GM19043 (cell line): ENCODE results near the gene SCART1.
"Not testable (repeated sequence)": the region's sequence is repeated elsewhere in the genome, so short reads cannot be mapped to it uniquely, and the experiment has no call there.

ENCODE experiments used
- ATAC-seq: cut with Tn5 transposase; IDR thresholded peaks from one replicate; pipeline ENCODE4 v1.9.1; 2021; ENCODE audit warnings: low read depth; ENCODE audit not compliant: unreplicated experiment

SCART1 gene

GRCh38 chr10:133431888-133432613 lies 21.7 kb upstream of the SCART1 start:
- not testable (repeated sequence) for ATAC-seq

- not testable (repeated sequence) for ATAC-seq
Measured at GRCh38 chr10:133432789-133433188, 21.0 kb upstream of the SCART1 start.

GRCh38 chr10:133438711-133439273 lies 15.0 kb upstream of the SCART1 start:
- no peak for ATAC-seq

GRCh38 chr10:133439517-133440461 lies 14.0 kb upstream of the SCART1 start:
- no peak for ATAC-seq

- ATAC-seq: no peak
Measured at GRCh38 chr10:133440633-133441285, 13.0 kb upstream of the SCART1 start.

GRCh38 chr10:133441356-133441755 lies 12.4 kb upstream of the SCART1 start:
- ATAC-seq: not testable (repeated sequence)

- ATAC-seq: no peak
Measured at GRCh38 chr10:133441780-133442179, 12.0 kb upstream of the SCART1 start.

GRCh38 chr10:133442191-133442966 lies 11.4 kb upstream of the SCART1 start:
- no peak for ATAC-seq

GRCh38 chr10:133442967-133443924 lies 10.5 kb upstream of the SCART1 start:
- no peak for ATAC-seq

GRCh38 chr10:133444342-133445267 lies 9.1 kb upstream of the SCART1 start:
- ATAC-seq: no peak

- ATAC-seq: no peak
Measured at GRCh38 chr10:133445268-133445732, 8.4 kb upstream of the SCART1 start.

GRCh38 chr10:133445751-133446708 lies 7.7 kb upstream of the SCART1 start:
- ATAC-seq: no peak

- ATAC-seq: no peak
Measured at GRCh38 chr10:133446979-133447378, 6.8 kb upstream of the SCART1 start.

- no peak for ATAC-seq
Measured at GRCh38 chr10:133448120-133448519, 5.6 kb upstream of the SCART1 start.

- ATAC-seq: no peak
Measured at GRCh38 chr10:133451346-133451745, 2.4 kb upstream of the SCART1 start.

- ATAC-seq: no peak
Measured at GRCh38 chr10:133452453-133452852, 1.3 kb upstream of the SCART1 start.
